GF-D8 (cell line): ENCODE measurements around the gene OR2H2.

Experiments used
- DNase-seq: peaks from one replicate; lab custom pipeline; 2025; lab: John Stamatoyannopoulos, UW

The OR2H2 gene

GRCh38 chr6:29629571-29629970 is 44.6 kb downstream of the OR2H2 start:
- no peak for DNase-seq

DNA sequence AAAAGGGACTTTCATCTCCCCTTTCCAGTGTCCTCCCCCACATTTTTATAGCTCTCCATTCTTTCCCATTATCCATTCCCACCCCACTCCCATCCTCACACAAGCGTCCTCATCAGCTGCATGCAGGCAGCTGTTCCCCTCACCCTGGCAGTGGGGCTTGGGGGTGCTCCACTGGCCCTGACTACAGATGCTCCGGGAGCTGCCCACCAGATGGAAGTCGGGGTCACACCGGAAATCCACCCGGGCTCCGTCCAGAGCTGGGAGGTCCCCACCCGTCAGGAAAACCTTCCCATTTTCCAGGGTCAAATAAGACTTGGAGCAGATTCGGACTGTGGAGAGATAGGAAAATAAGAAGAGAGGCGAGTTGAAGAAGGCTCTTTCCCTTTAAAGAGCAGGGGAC is 45.4 kb downstream of the OR2H2 start:
- DNase-seq = no peak

DNA sequence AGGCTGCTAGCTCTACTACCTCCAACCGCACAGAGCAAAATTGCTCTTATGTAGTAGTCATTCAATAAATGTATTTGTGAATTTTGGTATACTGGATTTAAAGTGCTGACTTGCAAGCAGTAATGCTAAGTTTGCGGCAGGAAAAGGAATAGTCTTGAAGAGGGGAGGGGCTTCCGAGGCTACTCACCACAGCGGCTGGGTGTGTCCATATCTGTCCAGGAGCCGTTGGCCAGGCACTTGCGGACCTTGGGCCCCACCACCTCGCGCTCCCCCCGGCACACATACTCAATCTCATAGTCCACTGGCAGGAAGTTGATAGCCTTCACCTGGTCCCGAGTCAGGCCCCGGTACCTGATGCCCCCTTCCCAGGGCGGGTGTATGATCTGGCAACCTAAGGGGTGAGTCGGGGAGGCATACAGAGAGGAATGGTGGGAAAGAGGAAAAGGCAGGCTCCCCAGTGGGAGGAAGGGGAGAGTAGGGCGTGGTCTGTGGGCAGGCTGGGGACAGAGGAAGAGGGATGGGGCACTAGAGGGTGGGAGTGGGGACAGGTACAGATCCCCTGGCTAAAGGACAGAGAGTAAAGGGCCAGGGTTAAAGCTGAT is 46.4 kb downstream of the OR2H2 start:
- DNase-seq = no peak

- DNase-seq = no peak
Observed at GRCh38 chr6:29631860-29632731, 47.2 kb downstream of the OR2H2 start.

DNA sequence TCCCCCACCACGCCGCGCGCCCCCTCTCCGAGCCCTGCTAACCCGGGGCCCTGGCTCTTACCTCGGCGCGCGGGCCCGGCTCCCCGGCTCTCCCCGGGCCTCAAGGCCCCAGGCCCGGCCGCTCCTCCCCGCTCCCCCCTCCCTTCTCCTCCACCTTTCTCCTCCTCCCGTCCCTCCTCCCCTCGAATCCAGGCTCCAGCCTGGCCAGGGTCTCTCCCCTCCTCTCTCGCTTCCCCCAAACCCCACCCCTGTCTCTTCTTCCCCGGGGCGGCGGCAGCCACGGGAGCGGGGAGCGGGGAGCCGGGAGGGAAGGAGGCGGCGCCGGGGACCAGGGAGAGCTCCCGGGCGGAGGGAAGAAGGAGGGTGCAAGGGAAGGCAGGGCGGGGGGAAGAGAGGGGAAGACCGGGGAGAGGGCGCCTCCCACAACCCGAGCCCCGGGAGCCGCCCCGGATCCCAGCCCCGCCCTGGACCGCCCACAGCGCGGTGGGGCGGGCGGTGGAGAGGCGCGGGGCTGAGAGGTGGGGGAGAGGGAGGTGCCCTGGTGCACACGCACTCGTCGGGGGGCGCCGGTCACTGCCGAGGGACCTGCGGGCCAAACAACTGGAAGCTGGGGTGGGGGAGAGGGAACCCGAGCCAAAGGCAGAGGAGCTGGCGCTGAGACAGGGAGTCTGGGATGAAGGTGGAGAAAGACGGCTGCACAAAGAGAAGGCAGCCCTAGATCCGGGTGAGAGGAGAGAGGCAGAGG is 48.0 kb downstream of the OR2H2 start, which contains the start of gene GABBR1:
Gene GABBR1 (minus strand): TSS at position 395 of the 745 bp plus-strand sequence. CDS start 798 bp downstream, outside the sequence.
- DNase-seq = no peak

DNA sequence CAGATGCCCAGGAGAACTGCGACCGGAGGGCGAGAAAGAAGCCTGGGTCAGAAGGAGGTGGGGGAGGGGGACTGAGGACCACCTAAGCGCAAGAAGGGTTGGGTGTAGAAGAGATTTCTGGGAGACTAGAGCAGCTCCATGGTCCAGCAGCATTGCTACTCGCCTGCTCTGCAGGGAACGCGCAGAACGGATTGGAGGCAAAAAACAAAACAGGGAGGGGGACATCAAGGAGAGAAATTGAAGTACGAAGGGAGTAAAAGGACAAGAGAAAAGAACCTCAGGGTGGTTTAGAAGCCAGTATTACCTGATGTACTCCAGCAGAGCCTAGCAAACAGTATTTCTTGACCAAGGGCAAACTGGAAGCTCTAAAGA is 48.6 kb downstream of the OR2H2 start:
- DNase-seq = no peak

DNA sequence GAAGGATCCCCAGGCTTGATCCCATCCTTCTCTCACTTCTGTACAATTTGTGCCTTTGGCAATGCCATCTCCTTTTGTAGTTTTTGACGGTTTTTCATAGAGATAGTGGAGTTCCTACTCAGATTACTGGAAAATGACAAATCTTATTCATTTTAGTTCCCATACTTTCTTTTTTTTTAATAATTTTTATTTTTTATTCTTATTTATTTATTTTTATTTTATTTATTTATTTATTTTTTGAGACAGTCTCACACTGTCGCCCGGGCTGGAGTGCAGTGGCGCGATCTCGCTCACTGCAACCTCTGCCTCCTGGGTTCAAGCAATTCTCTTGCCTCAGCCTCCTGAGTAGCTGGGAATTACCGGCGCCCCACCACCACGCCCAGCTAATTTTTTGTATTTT is 52.3 kb downstream of the OR2H2 start:
- DNase-seq = no peak
